Measurements from ENCODE around the gene PER2.

GRCh38 chr2:238299803-238300202 lies 11.4 kb upstream of the PER2 start:
- TF ChIP-seq FOS (IDR thresholded peaks at IDR 0.05; ENCODE audit: borderline replicate concordance, insufficient read depth, low read length) (no peak), POLR2A (IDR thresholded peaks at IDR 0.05; ENCODE audit: low read depth, low read length) (no peak)
- TF ChIP-seq, protein P1, sequence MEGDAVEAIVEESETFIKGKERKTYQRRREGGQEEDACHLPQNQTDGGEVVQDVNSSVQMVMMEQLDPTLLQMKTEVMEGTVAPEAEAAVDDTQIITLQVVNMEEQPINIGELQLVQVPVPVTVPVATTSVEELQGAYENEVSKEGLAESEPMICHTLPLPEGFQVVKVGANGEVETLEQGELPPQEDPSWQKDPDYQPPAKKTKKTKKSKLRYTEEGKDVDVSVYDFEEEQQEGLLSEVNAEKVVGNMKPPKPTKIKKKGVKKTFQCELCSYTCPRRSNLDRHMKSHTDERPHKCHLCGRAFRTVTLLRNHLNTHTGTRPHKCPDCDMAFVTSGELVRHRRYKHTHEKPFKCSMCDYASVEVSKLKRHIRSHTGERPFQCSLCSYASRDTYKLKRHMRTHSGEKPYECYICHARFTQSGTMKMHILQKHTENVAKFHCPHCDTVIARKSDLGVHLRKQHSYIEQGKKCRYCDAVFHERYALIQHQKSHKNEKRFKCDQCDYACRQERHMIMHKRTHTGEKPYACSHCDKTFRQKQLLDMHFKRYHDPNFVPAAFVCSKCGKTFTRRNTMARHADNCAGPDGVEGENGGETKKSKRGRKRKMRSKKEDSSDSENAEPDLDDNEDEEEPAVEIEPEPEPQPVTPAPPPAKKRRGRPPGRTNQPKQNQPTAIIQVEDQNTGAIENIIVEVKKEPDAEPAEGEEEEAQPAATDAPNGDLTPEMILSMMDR (IDR thresholded peaks at IDR 0.05; ENCODE audit: extremely low read depth in 1 of 2, insufficient read depth in 1 of 2, low read depth in 1 of 2, low read length in 2 of 2): no peak
